NCI-H748 (cell line): ENCODE measurements around the gene ATP1A2.
A peak's percentile ranks its signal among the peaks of the same experiment; 100 is the strongest.

ENCODE experiments used
- DNase-seq: peaks from one replicate; lab custom pipeline; 2025; ENCODE audit not compliant: unreplicated experiment; lab: John Stamatoyannopoulos, UW

ATP1A2 gene

GRCh38 chr1:160084771-160085321, 30.7 kb upstream of the ATP1A2 start:
- no peak for DNase-seq

DNA sequence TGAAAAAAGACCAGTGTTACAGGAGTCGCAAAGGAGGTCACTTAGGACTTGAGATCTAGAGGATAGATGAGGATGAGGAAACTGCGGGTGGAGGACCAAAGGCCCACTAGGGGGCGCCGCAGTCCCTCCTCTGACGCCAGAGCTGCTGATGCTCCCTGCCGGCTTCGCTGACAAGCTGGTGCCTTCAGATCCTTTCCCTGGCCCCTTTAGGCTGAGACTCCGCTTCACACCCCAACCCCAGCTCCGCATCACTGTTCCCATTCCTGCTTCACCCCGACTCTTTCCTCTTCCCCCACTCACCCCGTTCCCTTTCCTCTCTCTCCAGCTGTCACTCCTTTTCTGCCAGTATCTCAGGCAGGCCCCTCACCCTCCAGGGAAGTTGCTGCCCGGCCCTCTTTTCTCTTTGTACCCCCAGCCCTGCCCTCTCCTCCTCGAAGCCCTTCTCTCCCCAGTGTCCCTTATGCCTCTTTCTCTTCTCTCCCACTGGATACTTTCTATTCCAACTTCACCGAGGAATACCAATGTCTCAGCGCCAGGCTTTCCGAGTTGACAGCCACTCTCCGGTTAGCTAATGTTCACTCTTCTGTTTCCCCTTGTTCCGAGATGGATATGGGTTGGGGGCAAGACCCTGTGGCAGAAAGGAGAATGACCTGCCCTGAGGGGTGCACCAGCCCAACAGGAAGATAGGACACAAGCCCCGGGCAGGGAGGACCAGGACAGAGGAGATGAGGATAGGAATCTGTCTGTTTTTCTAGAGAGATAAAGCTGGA, 29.7 kb upstream of the ATP1A2 start:
- DNase-seq = peak; percentile 73

- no peak for DNase-seq
These were observed 29.1 kb upstream of the ATP1A2 start for GRCh38 chr1:160086456-160086892.

- no peak for DNase-seq
These were observed 28.4 kb upstream of the ATP1A2 start for GRCh38 chr1:160087118-160087662.

- DNase-seq = no peak
These were observed 25.7 kb upstream of the ATP1A2 start for GRCh38 chr1:160089883-160090282.

DNA sequence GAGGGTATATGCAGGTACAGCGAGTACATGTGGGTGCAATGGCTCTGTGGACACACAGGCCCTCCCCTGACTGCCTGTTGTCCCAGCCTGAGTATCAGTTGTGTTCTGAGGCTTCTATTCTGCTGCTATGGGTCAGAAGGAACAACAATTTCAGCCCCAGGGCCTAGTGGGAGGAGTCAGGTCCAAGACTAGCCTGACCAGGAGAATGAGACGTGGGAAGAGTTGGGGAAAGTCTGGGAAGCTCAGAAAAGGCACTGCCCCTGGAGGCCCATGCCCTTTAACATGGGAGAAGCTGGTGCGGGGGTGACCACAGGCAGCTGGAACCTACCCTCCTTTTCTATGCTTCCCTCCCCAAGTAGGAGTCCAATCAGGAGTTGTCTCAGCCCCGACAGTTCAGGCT, 24.8 kb upstream of the ATP1A2 start:
- no peak for DNase-seq

- no peak for DNase-seq
These were observed 23.8 kb upstream of the ATP1A2 start for GRCh38 chr1:160091666-160092223.

GRCh38 chr1:160092366-160093068, 23.0 kb upstream of the ATP1A2 start:
- DNase-seq = no peak

DNA sequence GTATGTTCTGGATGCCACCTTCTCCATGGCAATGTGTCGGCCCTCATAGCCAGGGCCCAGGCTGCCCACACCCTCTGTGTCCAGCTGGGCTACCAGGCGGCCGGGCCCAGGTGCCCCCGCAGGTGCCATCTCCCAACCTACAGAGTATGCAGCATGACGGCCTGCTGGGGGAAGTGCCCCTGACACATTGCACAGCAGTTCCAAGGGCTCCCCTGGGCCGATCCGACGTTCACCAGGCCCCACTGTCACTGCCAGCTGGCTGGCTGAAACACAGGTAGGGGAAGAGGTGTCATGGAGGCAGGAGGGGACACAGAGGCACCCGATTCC, 22.5 kb upstream of the ATP1A2 start:
- DNase-seq = no peak

GRCh38 chr1:160093624-160094290, 21.8 kb upstream of the ATP1A2 start:
- DNase-seq = no peak

DNA sequence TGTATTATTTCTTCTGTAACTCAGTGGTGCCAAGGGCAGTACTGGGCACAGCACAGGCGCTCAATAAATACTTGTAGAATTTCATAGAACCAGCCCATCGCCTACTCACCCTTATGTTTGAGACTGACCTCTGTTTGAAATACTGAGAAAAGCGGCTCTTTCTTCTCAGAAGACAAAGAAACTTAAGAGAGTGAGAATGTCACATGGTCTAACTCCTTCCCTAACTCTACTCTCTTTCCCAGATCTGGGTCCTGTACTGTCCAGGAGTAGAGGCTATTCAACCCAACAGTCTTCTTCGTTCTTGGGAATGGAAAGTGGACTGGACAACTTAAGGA, 21.3 kb upstream of the ATP1A2 start:
- no peak for DNase-seq

GRCh38 chr1:160094806-160095205, 20.8 kb upstream of the ATP1A2 start:
- no peak for DNase-seq

- DNase-seq = peak; percentile 7
These were observed 20.0 kb upstream of the ATP1A2 start for GRCh38 chr1:160095382-160096105.

- no peak for DNase-seq
These were observed 19.1 kb upstream of the ATP1A2 start for GRCh38 chr1:160096274-160097116.

DNA sequence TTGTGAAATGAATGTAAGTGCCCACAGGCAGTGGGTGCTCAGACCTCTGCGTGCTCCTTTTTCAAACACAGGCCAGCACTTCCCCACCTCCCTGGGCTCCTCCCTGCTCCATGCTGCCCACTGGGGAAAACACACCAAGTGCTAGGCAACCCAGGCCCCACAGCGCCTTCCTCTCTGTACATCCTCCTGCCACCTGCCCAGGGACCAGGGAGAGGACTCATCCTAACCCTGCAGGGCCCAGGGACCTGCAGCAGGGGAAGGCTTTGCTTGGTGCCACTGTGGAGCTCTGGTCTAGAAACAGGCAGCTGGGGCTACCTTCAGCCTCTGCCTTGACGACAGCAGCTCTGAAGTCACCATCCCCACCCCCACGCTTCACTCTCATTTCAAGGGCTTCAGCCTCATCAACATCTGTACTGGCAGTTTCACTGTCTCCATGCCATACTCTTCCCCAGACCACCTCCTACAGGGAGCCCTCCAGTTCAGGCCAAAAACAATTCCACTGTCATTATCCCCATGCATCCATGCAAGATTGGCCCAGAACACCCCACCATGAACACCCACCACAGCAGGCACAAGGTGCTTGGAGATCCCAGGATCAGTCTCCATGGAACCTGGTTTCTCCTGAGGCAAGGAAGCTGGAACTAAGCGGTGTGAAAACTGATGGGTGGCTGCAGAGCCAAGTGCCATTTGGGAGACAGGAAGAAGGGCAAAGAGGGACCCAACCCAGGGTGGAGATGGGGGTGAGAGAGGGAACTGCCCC, 18.2 kb upstream of the ATP1A2 start:
- peak; percentile 32 for DNase-seq

GRCh38 chr1:160097911-160098851, 17.4 kb upstream of the ATP1A2 start, which contains the start of gene IGSF8:
IGSF8 (minus strand) TSS chr1:160098619; CDS start chr1:160098472, 147 bp downstream.
- peak; percentile 88 for DNase-seq

- DNase-seq = peak; percentile 90
These were observed 16.6 kb upstream of the ATP1A2 start for GRCh38 chr1:160098852-160099561.
